H1 (cell line): ENCODE measurements around the gene MRPL33. TPM values are rescaled to one million over a fixed set of nuclear protein-coding genes. Genes with fewer than 3 reads are reported as not detected.
A peak's percentile ranks its signal among the peaks of the same experiment; 100 is the strongest.

Experiments used
- CTCF ChIA-PET: fragments of 300-600 bp; sonication (Branson Sonifier 250); formaldehyde crosslinking; loops from one replicate; lab custom pipeline; 2021; ENCODE audit not compliant: partially characterized antibody; lab: Charles Lee
- POLR2A ChIA-PET: fragments of 300-600 bp; sonication (Branson Sonifier 250); formaldehyde crosslinking; loops from one replicate; lab custom pipeline; 2021; ENCODE audit warnings: inconsistent platforms; ENCODE audit not compliant: partially characterized antibody; lab: Charles Lee
- DNase-seq, 2 experiments: peaks; one replicate each; pipeline versions ENCODE4 v3.0.0 to v3.0.0-alpha.2; 2010 to 2022; ENCODE audit warnings: low spot score in 2 of 2, low read depth in 1 of 2, mixed read lengths in 1 of 2
- FAIRE-seq: peaks from 2 replicates; lab custom pipeline; 2011; peaks lifted over from hg19 to GRCh38; lab: Jason Lieb, UNC
- H2AFZ ChIP-seq: 2 replicates; pipeline ENCODE4 v1.8.1; 2012; ENCODE audit warnings: low read length, inconsistent platforms
- H2AK5ac ChIP-seq: 2 replicates; pipeline ENCODE4 v1.6.1; 2013; ENCODE audit warnings: low read depth, low read length
- H2BK120ac ChIP-seq: replicated peaks from 2 replicates; pipeline ENCODE3; 2013; ENCODE audit warnings: low read depth, low read length, inconsistent platforms
- H2BK12ac ChIP-seq: 2 replicates; pipeline ENCODE4 v1.6.1; 2013; ENCODE audit warnings: low read depth, low read length
- H2BK15ac ChIP-seq: 2 replicates; pipeline ENCODE4 v1.6.1; 2013; ENCODE audit warnings: low read length
- H2BK20ac ChIP-seq: 2 replicates; pipeline ENCODE4 v1.6.1; 2013; ENCODE audit warnings: low read length
- H2BK5ac ChIP-seq: 2 replicates; pipeline ENCODE4 v1.6.1; 2013; ENCODE audit warnings: low read depth, low read length
- H3K14ac ChIP-seq: 2 replicates; pipeline ENCODE4 v1.6.1; 2013; ENCODE audit warnings: inconsistent platforms; ENCODE audit not compliant: insufficient read length
- H3K18ac ChIP-seq: 2 replicates; pipeline ENCODE4 v1.6.1; 2013; ENCODE audit warnings: low read length; ENCODE audit errors: extremely low read depth
- H3K23ac ChIP-seq: 2 replicates; pipeline ENCODE4 v1.6.1; 2013; ENCODE audit warnings: inconsistent platforms; ENCODE audit not compliant: insufficient read length
- H3K23me2 ChIP-seq: 2 replicates; pipeline ENCODE4 v1.6.1; 2013; ENCODE audit warnings: low read depth, low read length
- H3K27ac ChIP-seq: 2 replicates; pipeline ENCODE4 v1.6.1; 2011; ENCODE audit warnings: low read depth, low read length, inconsistent platforms
- H3K27me3 ChIP-seq, 4 experiments: replicated peaks in 1 of 4; 1 replicate in 1 of 4; 2 replicates in 3 of 4; pipeline versions ENCODE4 v1.6.1 to v1.8.1; 2011 to 2013; ENCODE audit warnings: low read length in 3 of 4, mild to moderate bottlenecking in 3 of 4, inconsistent platforms in 2 of 4, mixed read lengths in 2 of 4, moderate library complexity in 1 of 4; ENCODE audit not compliant: control insufficient read depth in 3 of 4, insufficient read depth in 3 of 4; ENCODE audit errors: extremely low read depth in 1 of 4
- H3K36me3 ChIP-seq, 4 experiments: 2 replicates each; pipeline versions ENCODE4 v1.6.1 to v1.8.1; 2011 to 2013; ENCODE audit warnings: mild to moderate bottlenecking in 4 of 4, low read length in 3 of 4, moderate library complexity in 2 of 4, control low read depth in 1 of 4, inconsistent platforms in 1 of 4; ENCODE audit not compliant: insufficient read depth in 4 of 4, control insufficient read depth in 2 of 4
- H3K4ac ChIP-seq: replicated peaks from 2 replicates; pipeline ENCODE3; 2013; ENCODE audit warnings: low read length, low read depth, mixed read lengths, inconsistent platforms; ENCODE audit not compliant: insufficient read length
- H3K4me1 ChIP-seq, 4 experiments: replicated peaks in 1 of 4; 1 replicate in 1 of 4; 2 replicates in 3 of 4; pipeline versions ENCODE4 v1.6.1 to v1.8.1; 2011 to 2013; ENCODE audit warnings: low read length in 3 of 4, inconsistent platforms in 2 of 4, mixed read lengths in 1 of 4; ENCODE audit not compliant: insufficient read depth in 4 of 4, control insufficient read depth in 3 of 4
- H3K4me2 ChIP-seq, 2 experiments: 2 replicates each; pipeline versions ENCODE4 v1.6.1 to v1.8.1; 2011 to 2013; ENCODE audit warnings: low read depth in 2 of 2, low read length in 2 of 2, control low read depth in 1 of 2, inconsistent platforms in 1 of 2, mild to moderate bottlenecking in 1 of 2; ENCODE audit not compliant: insufficient read depth in 1 of 2
- H3K4me3 ChIP-seq, 4 experiments: fragments of 200-600, 300-600 bp in 1 of 4; sonication (generic), shearing (Covaris generic), sonication (Bioruptor Twin) in 1 of 4; 2 replicates each; pipeline versions ENCODE4 v1.5.1 to v1.8.1; 2011 to 2016; ENCODE audit warnings: low read length in 4 of 4, low read depth in 3 of 4, control low read depth in 2 of 4, inconsistent platforms in 2 of 4, mild to moderate bottlenecking in 2 of 4, mixed read lengths in 1 of 4, moderate library complexity in 1 of 4; ENCODE audit not compliant: insufficient read depth in 2 of 4; ENCODE audit errors: extremely low read depth in 1 of 4
- H3K56ac ChIP-seq: replicated peaks from 2 replicates; pipeline ENCODE3; 2013; ENCODE audit warnings: low read depth, mild to moderate bottlenecking, mixed read lengths, low read length, inconsistent platforms; ENCODE audit not compliant: insufficient read length
- H3K79me1 ChIP-seq: 2 replicates; pipeline ENCODE4 v1.6.1; 2013; ENCODE audit warnings: low read depth, low read length, control low read depth
- H3K79me2 ChIP-seq, 2 experiments: 2 replicates each; pipeline versions ENCODE4 v1.6.1 to v1.8.1; 2012 to 2013; ENCODE audit warnings: low read length in 2 of 2, mild to moderate bottlenecking in 2 of 2, inconsistent platforms in 1 of 2; ENCODE audit not compliant: insufficient read depth in 2 of 2, control insufficient read depth in 1 of 2
- H3K9ac ChIP-seq, 4 experiments: replicated peaks in 1 of 4; 1 replicate in 1 of 4; 2 replicates in 3 of 4; pipeline versions ENCODE4 v1.6.1 to v1.8.1; 2011 to 2013; ENCODE audit warnings: low read depth in 3 of 4, low read length in 3 of 4, control low read depth in 2 of 4, mild to moderate bottlenecking in 2 of 4, moderate library complexity in 2 of 4, inconsistent platforms in 1 of 4; ENCODE audit errors: extremely low read depth in 1 of 4
- H3K9me3 ChIP-seq, 2 experiments: 2 replicates each; pipeline versions ENCODE4 v1.6.1 to v1.8.1; 2012 to 2013; ENCODE audit warnings: mild to moderate bottlenecking in 2 of 2, moderate library complexity in 2 of 2, control low read depth in 1 of 2, inconsistent platforms in 1 of 2, low read depth in 1 of 2, low read length in 1 of 2, mixed read lengths in 1 of 2; ENCODE audit not compliant: insufficient read depth in 2 of 2
- H4K20me1 ChIP-seq, 2 experiments: replicated peaks in 1 of 2; 2 replicates each; pipeline versions ENCODE3 to v1.8.1; 2011 to 2013; ENCODE audit warnings: inconsistent platforms in 2 of 2, low read length in 2 of 2, mild to moderate bottlenecking in 1 of 2; ENCODE audit not compliant: insufficient read depth in 2 of 2, control insufficient read depth in 1 of 2
- H4K5ac ChIP-seq: 2 replicates; pipeline ENCODE4 v1.6.1; 2013; ENCODE audit warnings: low read length, low read depth, mixed read lengths, inconsistent platforms; ENCODE audit not compliant: insufficient read length
- H4K8ac ChIP-seq: 2 replicates; pipeline ENCODE4 v1.8.0; 2013; ENCODE audit warnings: mild to moderate bottlenecking, moderate library complexity, low read length, inconsistent platforms; ENCODE audit not compliant: insufficient read depth; ENCODE audit errors: extremely low read depth
- H4K91ac ChIP-seq: replicated peaks from 2 replicates; pipeline ENCODE3; 2013; ENCODE audit warnings: low read length, mixed read lengths, inconsistent platforms; ENCODE audit not compliant: insufficient read length
- BACH1 ChIP-seq: IDR thresholded peaks from 2 replicates; pipeline ENCODE4 v1.6.1; 2012; ENCODE audit warnings: low read length, improper control_type of control experiment
- CBX5 ChIP-seq: fragments of 300-800, 300-1000 bp; sonication (generic); IDR thresholded peaks from 2 replicates; pipeline ENCODE4 v1.7.1; 2016; ENCODE audit warnings: antibody characterized with exemption, low read length, low read depth
- JUN ChIP-seq: IDR thresholded peaks from 2 replicates; pipeline ENCODE4 v1.6.1; 2011; ENCODE audit warnings: low read depth, mild to moderate bottlenecking, improper control_type of control experiment, low read length
- KDM4A ChIP-seq: IDR thresholded peaks from one replicate; pipeline ENCODE4 v1.7.1; 2012; ENCODE audit warnings: low read depth, mild to moderate bottlenecking, moderate library complexity, low read length, inconsistent platforms; ENCODE audit not compliant: severe bottlenecking
- NANOG ChIP-seq: IDR thresholded peaks from 2 replicates; pipeline ENCODE4 v1.6.1; 2011; ENCODE audit warnings: low read length, low read depth, mild to moderate bottlenecking, inconsistent platforms; ENCODE audit not compliant: insufficient read depth, poor library complexity, severe bottlenecking
- SUZ12 ChIP-seq: fragments of 200-600 bp; sonication (generic); IDR thresholded peaks from 2 replicates; pipeline ENCODE4 v1.6.1; 2012; ENCODE audit warnings: mild to moderate bottlenecking, inconsistent platforms, low read length, moderate library complexity, mixed read lengths
- TAF1 ChIP-seq: IDR thresholded peaks from 2 replicates; pipeline ENCODE4 v1.6.1; 2011; ENCODE audit warnings: mild to moderate bottlenecking, low read depth, low read length
- TBP ChIP-seq: IDR thresholded peaks from 2 replicates; pipeline ENCODE4 v1.6.1; 2011; ENCODE audit warnings: low read depth, low read length, improper control_type of control experiment
- WGBS, 2 experiments: shearing (Covaris generic) in 1 of 2; methylation state at CpG; one replicate each; pipeline versions ENCODE4 v1.1.6 to v1.1.7; 2013 to 2015; ENCODE audit warnings: low lambda C conversion rate in 2 of 2, mixed read lengths in 2 of 2, inconsistent platforms in 1 of 2, low coverage in 1 of 2, missing lambda C conversion rate in 1 of 2; ENCODE audit not compliant: insufficient replicate concordance in 2 of 2, insufficient coverage in 1 of 2, insufficient read length in 1 of 2; ENCODE audit errors: extremely low coverage in 1 of 2, missing lambda C conversion rate in 1 of 2; 5-methylcytosine and 5-hydroxymethylcytosine counted together
- polyA plus RNA-seq, 7 experiments: library from polyadenylated mRNA; depleted of rRNA in 3 of 7; stranded (reverse) in 5 of 7; unstranded in 2 of 7; fragments of >200 nt in 5 of 7; fragments of 200-250 nt in 2 of 7; gene quantifications; 1 replicate in 5 of 7; 2 replicates in 1 of 7; 4 replicates in 1 of 7; pipeline versions ENCODE4 v1.2.1 to v1.2.3, GENCODE V29; 2011 to 2013; ENCODE audit warnings: missing spikeins in 2 of 7, mixed read lengths in 2 of 7
- total RNA-seq: library from RNA; stranded (reverse); fragmentation: NEBNext Ultra II Directional; extraction: Animal tissue kit (Norgen Biotek cat#: 25700); gene quantifications from 2 replicates; pipeline ENCODE4 v1.2.1, GENCODE V29; 2021

Gene MRPL33
- total and polyA plus RNA-seq, 2 of the 8 experiments (the other 6 are each of a cell fraction or from before 2014, with no cell fraction given): 24.3 to 62.9 TPM

GRCh38 chr2:27776696-27777095 lies 5.2 kb downstream of the MRPL33 start:
- H3K18ac ChIP-seq: no peak overlapping the region
- DNase-seq (peak in 1 of 2 experiments; percentile 3), FAIRE-seq (no peak)
- no peak overlapping the region for H4K8ac ChIP-seq
- no peak overlapping the region for H4K5ac ChIP-seq
- H2AFZ ChIP-seq: no peak overlapping the region
- no peak overlapping the region for H2AK5ac ChIP-seq
- H3K56ac ChIP-seq: no peak overlapping the region
- H3K9me3 ChIP-seq: no peaks in the 10 kb centered on the region
- peaks cover 10 to 62% of the 10 kb centered on the region in 2 experiments for H3K79me2 ChIP-seq
- H4K91ac ChIP-seq: no peak overlapping the region
- H3K27ac ChIP-seq: no peak overlapping the region
- no peak overlapping the region for H2BK120ac ChIP-seq
- no peak overlapping the region for H3K4ac ChIP-seq
- no peaks in the 10 kb centered on the region for H3K27me3 ChIP-seq
- H2BK20ac ChIP-seq: no peak overlapping the region
- no peak overlapping the region for H2BK12ac ChIP-seq
- peaks cover 0 to 20% (median 3%) of the 10 kb centered on the region in 4 experiments; a peak in 4 of 8 replicates for H3K36me3 ChIP-seq
- H3K23me2 ChIP-seq: no peaks in the 10 kb centered on the region; the same call in 1 of the 2 replicates
- POLR2A ChIA-PET: interaction anchor here (1.0 to 1.1 kb wide), 2 partner anchors 24 to 29 kb away, joined by 3 read pairs; no protein-coding TSS in a partner anchor
- peaks cover 0 to 5% of the 10 kb centered on the region in 2 experiments for H4K20me1 ChIP-seq
- H3K14ac ChIP-seq: no peak overlapping the region
- no peak overlapping the region for H2BK15ac ChIP-seq
- H3K4me2 ChIP-seq: no peak overlapping the region
- no peak overlapping the region for H3K23ac ChIP-seq
- peaks cover 12% of the 10 kb centered on the region for H3K79me1 ChIP-seq
- H2BK5ac ChIP-seq: no peak overlapping the region
- H3K4me1 ChIP-seq: no peaks in the 10 kb centered on the region; a peak in 2 of 7 replicates
- no peak overlapping the region for H3K9ac ChIP-seq
- 91% methylated on average over 3 of the region's 3 CpGs; no CpG with 5 or more reads in 1 of the 2 experiments for WGBS, 2 experiments
- H3K4me3 ChIP-seq: no peak overlapping the region
- CTCF ChIA-PET: interaction anchor here (0.6 to 1.4 kb wide), 7 partner anchors 10 to 386 kb away, joined by 3 to 5 read pairs (median 3); no protein-coding TSS in a partner anchor
- TF ChIP-seq KDM4A (no peak), CBX5 (no peak), TAF1 (no peak), SUZ12 (no peak), JUN (no peak), NANOG (no peak), TBP (no peak), BACH1 (no peak)
